ENCODE measurements around the gene SAMD11. TPM values are rescaled to one million over a fixed set of nuclear protein-coding genes. Genes with fewer than 3 reads are reported as not detected.
A peak's percentile ranks its signal among the peaks of the same experiment; 100 is the strongest.

SAMD11 gene
- total RNA-seq, 1 experiment from 2014 or later, result 2.3 TPM

DNA sequence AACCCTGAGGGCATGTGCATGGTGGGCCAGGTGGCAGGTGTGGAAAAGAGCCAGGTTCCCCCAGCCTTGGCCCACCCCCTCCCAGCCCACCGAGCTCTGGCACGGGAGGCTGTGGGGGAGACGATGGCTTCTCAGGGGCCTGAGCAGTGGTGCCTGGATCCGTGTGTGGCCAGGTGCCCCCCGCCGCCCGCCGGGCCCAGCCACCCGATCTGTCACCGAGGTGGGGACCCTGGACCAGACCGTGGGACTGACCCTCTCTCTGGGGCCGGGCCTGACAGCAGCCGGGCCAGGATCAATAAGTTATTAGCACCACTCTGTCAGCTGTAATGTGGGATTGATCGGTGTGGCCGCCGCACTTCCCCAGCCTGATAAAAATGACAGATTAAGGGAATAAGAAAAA, 13.8 kb downstream of the SAMD11 start:
- Mint-ChIP-seq H3K36me3 (no peaks in the 10 kb centered on the region), H3K27me3 (ENCODE audit: low read depth) (peaks cover 74% of the 10 kb centered on the region), H3K4me1 (peaks cover 15% of the 10 kb centered on the region), H3K27ac (no peak overlapping the region), H3K9me3 (no peaks in the 10 kb centered on the region), H3K4me3 (no peak overlapping the region)
- POLR2A ChIA-PET, result no interaction called here
- ATAC-seq (no peak), DNase-seq (ENCODE audit: low spot score) (no peak)
- CTCF ChIA-PET, result interaction anchor here (0.9 to 4.0 kb wide), 5 partner anchors 18 to 82 kb away, joined by 3 to 40 read pairs (median 7); partner anchors contain the start of gene AGRN
- TF ChIP-seq ZMAT4 (CRISPR knock-in tag; IDR thresholded peaks at IDR 0.05) (no peak), IRF2 (CRISPR knock-in tag; IDR thresholded peaks at IDR 0.05; ENCODE audit: borderline replicate concordance, low read depth) (no peak), ZNF317 (CRISPR knock-in tag; IDR thresholded peaks at IDR 0.05; ENCODE audit: borderline replicate concordance, low read depth) (no peak), PREB (CRISPR knock-in tag; IDR thresholded peaks at IDR 0.05; ENCODE audit: borderline replicate concordance) (no peak), ELF4 (CRISPR knock-in tag; IDR thresholded peaks at IDR 0.05; ENCODE audit: low read depth) (no peak), RORB (CRISPR knock-in tag; IDR thresholded peaks at IDR 0.05) (no peak), ZNF232 (CRISPR knock-in tag; IDR thresholded peaks at IDR 0.05) (no peak), MYBL2 (CRISPR knock-in tag; IDR thresholded peaks at IDR 0.05) (no peak), TCF7 (CRISPR knock-in tag; IDR thresholded peaks at IDR 0.05; ENCODE audit: low read depth) (no peak), ZNF121 (CRISPR knock-in tag; IDR thresholded peaks at IDR 0.05) (no peak), EMX1 (CRISPR knock-in tag; IDR thresholded peaks at IDR 0.05) (no peak), ZNF396 (CRISPR knock-in tag; IDR thresholded peaks at IDR 0.05; ENCODE audit: borderline replicate concordance) (no peak), SP1 (CRISPR knock-in tag; conservative IDR thresholded peaks at IDR 0.05) (no peak), GTF2I (CRISPR knock-in tag; conservative IDR thresholded peaks at IDR 0.05) (no peak), RELA (CRISPR knock-in tag; IDR thresholded peaks at IDR 0.05; ENCODE audit: borderline replicate concordance) (no peak)
- TF ChIP-seq, protein P1, sequence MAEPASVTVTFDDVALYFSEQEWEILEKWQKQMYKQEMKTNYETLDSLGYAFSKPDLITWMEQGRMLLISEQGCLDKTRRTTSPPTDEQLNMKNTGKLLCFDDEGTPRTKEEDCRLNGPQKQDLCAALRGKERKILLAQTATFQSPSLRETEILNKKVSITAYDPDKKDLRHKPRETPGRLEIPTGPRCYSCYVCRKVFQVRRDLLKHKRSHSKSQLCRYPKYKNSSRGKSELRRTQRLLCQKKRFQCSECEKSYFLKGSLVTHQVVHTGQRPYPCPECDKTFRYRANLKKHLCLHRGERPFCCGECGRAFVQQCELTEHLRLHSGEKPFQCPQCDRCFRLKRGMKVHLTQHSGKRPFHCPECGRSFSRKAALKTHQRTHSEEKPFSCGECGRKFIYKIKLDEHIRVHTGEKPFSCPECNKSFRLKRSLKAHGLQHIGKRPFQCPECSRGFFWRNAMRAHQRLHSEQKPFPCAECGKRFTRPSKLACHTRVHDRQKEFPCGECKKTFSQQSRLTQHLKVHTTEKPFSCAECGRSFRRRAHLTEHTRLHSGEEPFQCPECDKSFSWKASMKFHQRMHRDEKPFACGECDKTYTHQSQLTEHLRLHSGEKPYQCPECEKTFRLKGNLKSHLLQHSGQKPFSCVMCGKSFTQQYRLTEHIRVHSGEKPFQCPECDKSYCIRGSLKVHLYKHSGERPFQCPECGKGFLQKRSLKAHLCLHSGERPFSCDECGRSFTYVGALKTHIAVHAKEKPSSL (CRISPR knock-in tag; conservative IDR thresholded peaks at IDR 0.05), result no peak

DNA sequence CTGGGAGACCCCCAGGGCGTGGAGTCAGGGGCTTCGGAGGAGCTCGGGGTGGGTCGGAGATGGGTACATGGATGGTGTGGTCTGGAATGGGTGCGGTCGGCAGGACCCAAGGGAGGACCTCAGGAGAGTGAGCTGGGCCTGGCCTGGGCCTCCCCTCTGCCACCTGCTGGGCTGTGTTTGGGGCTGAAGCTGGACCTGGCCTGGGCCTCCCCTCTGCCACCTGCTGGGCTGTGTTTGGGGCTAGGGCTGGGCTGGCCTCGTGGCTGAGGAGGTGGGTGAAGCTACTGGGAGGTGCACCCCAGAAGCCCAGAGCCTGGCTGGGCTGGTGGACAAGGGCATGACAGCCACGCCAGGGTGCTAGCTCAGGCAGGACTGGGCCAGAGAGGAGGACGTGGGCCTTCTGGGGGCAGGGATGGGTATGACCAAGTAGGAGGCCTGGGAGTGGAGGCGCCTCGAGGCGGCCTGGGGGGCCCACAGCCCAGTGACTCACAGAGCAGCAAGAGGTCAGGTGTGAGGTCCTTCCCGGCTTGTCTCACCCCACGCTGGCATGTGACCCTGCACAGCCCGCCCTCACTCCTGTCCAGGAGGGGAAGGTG, 14.5 kb downstream of the SAMD11 start:
- Mint-ChIP-seq H3K36me3 (no peaks in the 10 kb centered on the region), H3K4me3 (no peak overlapping the region), H3K27ac (no peak overlapping the region), H3K4me1 (peaks cover 15% of the 10 kb centered on the region), H3K27me3 (ENCODE audit: low read depth) (peaks cover 73% of the 10 kb centered on the region), H3K9me3 (no peaks in the 10 kb centered on the region)
- TF ChIP-seq IRF2 (CRISPR knock-in tag; IDR thresholded peaks at IDR 0.05; ENCODE audit: borderline replicate concordance, low read depth) (no peak), NR3C1 (CRISPR knock-in tag; conservative IDR thresholded peaks at IDR 0.05; ENCODE audit: low read depth) (no peak), GABPB1 (CRISPR knock-in tag; IDR thresholded peaks at IDR 0.05) (0 out of 2 replicates have a peak, but pooled peaks have one; percentile 18)
- POLR2A ChIA-PET, result no interaction called here
- CTCF ChIA-PET, result interaction anchor here (0.6 to 4.0 kb wide), 8 partner anchors 11 to 81 kb away, joined by 3 to 40 read pairs (median 6); partner anchors contain the start of gene AGRN
- DNase-seq (ENCODE audit: low spot score), result no peak
- no peak for ATAC-seq

GRCh38 chr1:938711-939489, 15.2 kb downstream of the SAMD11 start:
- ChIA-PET POLR2A (interaction anchor here (1.1 kb wide), 1 partner anchor 33 kb away, joined by 3 read pairs; no protein-coding TSS in a partner anchor), CTCF (interaction anchor here (0.6 to 4.9 kb wide), 14 partner anchors 12 to 340 kb away, joined by 3 to 40 read pairs (median 4); partner anchors contain the start of gene AGRN)
- Mint-ChIP-seq H3K4me3 (peak overlapping the region; percentile 33), H3K27me3 (ENCODE audit: low read depth) (peaks cover 72% of the 10 kb centered on the region), H3K9me3 (no peaks in the 10 kb centered on the region), H3K27ac (no peak overlapping the region), H3K4me1 (peaks cover 15% of the 10 kb centered on the region), H3K36me3 (no peaks in the 10 kb centered on the region)
- no peak for TF ChIP-seq NR3C1 (CRISPR knock-in tag; conservative IDR thresholded peaks at IDR 0.05; ENCODE audit: low read depth)
- TF ChIP-seq, protein P2, sequence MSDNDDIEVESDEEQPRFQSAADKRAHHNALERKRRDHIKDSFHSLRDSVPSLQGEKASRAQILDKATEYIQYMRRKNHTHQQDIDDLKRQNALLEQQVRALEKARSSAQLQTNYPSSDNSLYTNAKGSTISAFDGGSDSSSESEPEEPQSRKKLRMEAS (CRISPR knock-in tag; IDR thresholded peaks at IDR 0.05), result peak; percentile 67; the same call in 1 of the 2 replicates
- 0 out of 2 replicates have a peak, but pooled peaks have one; percentile 21 for TF ChIP-seq HMGXB4 (CRISPR knock-in tag; IDR thresholded peaks at IDR 0.05)
- peak; percentile 65 for DNase-seq (ENCODE audit: low spot score)
- ATAC-seq, result peak; percentile 26
